HG03045 (cell line): ENCODE data around the gene LY6G5C.
A peak's percentile ranks its signal among the peaks of the same experiment; 100 is the strongest.

ENCODE experiments used
- ATAC-seq: cut with Tn5 transposase; IDR thresholded peaks from one replicate; pipeline ENCODE4 v1.9.1; 2021; ENCODE audit warnings: mild to moderate bottlenecking, moderate library complexity; ENCODE audit not compliant: unreplicated experiment

Gene LY6G5C

DNA sequence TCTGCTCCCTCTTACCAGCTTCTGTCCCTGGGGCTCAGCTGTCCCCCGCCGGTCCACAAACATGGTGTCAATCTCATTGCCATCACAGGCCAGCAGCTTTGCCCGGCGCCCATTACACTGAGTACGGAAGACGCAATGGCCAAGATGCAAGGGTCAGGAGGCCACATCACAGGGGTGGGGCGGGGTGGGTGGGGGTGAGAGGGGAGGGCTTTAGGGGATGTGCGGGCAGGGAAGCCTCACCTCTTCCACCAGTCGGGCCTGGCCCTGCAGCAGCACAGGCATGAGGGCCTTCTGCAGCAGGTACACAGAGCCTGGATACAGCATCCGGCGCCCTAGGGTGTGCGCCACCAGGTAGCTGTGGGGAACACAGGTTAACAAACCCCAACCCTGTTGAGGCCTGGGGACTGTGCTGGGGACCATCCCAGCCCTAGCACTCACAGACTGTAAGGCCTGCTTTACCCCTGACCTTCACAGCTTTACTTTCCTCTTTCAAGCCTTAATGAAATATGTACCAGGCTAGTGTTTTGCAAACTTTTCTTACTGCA is 10.8 kb upstream of the LY6G5C start:
- ATAC-seq: no peak

DNA sequence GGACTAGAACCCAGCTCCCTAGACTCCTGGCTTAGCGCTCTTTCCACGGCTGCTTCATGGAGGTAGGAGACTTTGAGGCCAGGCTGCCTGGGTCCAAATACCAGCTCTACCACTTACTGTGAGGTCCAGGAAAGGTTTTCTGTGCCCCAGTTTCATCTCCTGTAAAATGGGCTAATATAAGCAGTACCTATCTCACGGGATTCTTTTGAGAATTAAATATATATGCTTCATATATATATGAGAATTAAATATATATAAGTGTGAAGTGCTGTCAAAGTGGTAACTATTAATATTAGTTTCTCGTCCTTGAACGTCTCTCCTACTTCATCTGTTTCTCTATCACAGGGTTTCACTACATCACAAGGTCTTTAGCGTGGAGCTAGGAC is 10.2 kb upstream of the LY6G5C start:
- ATAC-seq: no peak

DNA sequence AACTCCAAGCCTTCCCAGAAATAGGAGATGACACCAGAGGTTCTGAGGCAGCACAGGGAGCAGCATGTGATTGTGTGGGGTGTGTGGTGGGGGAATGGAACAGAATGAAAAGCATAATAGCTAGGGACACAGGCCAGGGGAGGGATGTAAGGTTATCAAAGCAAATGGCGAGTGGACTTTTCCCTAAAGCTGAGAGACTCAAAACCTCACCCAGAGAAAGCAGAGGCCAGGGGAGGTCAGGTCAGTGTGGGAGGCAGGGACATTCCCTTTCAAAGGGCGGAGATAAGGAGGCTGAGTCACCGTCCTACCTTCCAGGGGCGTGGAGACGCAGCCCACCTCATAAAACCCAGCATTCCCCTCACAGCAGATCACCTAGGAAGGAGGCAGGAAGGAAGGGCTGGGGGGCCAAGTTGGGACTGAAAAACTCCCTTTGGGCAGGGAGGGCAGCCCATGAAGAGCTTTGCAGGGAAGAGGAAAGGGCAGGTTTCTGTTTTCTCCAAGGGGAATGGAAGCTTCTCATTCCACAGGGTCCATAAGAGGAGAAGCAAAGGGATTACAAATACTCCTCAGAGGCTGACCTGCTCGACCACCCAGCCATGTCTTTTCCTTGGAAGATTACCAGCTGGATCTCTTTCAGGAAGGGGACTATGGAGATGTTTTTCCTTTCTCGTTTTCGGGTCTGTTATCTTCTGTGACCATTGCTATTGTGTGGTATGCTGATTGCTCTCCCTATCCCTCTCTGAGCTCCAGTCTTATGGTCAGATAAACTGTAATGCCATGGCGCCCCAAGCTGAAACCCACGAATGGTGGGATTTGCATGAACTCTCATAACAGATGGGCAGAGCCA is 9.6 kb upstream of the LY6G5C start:
- no peak for ATAC-seq

DNA sequence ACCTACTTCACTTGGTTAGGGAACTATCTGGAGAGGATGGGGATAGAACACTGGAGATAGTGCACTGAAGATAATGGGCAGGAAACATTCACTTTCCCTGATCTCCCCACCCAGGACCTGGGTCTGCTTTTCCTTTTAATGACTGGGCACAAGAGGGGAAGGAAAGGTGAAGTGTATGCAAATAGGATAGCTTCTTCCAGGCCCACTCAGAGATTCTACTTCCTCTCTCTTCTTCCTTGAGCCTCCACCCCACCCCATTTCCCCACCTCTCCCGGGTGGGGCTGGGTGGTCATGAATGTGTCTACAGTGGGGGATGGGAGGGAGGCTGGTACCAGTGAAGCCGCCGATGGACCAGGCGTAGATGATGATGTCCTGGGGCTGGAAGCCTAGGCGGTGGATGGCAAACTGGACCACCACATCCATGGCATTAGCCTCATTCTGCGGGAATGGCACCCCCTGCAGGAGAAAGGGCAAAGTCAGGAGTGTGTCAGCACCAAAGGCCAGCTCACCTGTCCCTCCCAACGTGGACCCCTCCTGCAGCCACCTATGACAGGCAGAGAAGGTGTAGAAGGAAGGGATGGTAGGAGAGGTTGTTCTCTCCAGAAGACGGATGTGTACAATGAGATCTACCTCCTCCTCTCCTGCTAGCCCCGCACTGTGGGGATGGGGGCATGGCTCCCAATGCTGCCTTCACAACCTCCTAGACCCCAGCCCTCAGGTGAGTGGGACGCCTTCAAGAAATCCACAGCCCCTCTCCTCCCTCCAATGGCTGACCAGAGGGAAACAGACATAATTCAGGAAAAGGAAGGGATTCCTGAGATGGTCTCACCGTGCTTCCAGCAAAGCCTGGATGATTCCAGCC is 8.6 kb upstream of the LY6G5C start:
- no peak for ATAC-seq

DNA sequence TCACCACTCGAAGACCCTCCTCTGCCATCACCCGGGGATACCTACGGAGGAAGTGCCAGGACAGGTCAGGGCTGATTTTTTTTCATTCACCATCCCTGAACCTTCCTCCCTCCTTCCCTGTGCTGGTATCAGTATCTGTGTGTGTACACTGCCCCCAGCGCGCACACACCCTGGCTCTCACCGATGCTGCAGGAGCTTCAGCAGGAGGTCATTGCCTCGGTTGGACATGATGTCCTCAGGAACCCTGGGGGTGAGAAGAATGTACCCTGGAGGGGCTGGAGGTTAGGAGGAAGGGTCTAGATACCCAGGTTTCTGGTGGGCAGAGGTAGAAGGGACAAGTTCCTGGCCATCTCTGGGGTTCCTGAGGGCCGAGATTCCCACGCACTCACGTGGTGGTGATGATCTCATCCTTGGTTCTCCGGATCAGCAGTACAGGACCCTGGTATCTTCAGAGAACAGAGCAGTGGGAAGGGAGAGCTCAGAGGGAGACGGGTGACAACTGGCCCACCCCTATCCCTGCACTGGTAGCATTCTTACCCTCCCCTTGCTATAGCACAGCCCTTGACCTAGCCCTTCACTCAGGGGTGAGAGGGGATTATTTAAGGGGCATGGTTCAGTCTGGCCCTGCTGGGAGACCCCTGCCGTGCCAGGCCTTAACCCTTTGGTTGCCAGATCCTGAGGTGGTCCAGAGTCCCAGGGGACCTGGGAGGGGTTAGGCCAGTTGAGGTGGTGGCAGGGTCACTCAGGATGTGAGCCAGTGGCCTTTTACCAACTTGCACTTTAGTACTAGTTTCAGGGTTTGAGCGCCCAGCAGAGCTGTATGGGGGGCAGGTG is 7.2 kb upstream of the LY6G5C start:
- ATAC-seq: no peak

DNA sequence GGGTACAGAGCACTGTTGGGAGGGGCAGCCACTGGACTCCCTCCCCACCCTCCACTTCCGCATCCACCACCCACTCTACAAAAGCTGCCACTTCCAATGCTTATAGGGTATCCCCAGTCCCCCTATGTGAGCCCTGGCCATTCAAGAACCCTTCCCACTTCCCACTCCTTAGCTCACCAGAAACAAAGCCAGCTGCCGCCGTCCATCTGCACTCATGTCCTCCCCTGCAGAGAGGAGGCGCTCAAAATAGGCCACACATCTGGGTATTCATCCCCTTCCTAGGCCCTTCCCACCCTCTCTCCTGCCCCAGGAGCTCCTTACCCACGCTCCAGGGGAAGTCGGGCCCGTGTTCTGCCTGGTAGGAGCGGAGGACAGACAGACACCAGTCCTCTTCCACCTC is 6.5 kb upstream of the LY6G5C start:
- ATAC-seq: no peak

DNA sequence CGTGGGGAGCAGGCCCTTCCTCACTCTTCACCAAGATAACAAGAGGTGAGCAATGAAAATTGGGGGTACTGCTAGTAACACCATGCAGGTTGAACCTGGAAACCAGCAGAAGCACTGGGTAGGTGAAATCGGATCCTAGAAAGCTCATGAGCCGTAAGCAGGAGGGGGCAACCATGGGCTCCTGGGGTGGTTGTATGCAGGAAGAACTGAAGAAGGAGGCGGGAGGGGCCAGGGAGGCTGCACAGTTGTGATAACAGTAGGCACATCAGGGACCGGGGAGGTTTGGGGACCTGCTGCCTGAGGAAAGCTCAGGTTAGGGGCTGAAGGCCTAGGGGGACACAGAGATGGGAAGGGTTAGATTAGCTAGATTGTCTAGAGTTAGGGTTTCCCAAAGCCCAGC is 5.6 kb upstream of the LY6G5C start:
- ATAC-seq: no peak

DNA sequence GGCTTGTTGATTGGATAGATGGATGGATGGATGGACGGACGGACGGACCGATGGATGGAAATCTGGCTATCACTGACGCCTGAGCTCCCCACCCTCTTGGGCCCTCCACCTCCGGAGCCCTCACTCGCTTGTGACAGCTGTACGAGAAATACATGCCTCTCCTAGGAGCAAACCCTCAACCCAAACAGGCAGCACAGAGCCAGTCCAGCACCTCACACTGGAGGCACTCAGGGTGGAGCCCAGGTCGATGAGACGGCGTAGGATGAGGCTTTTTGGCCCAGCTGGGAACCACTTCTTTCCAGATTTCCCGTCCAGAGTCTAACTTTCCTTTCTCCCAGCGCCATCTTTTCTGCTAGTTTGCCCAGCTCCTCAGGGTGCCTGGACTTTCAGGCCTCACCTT is 2.7 kb upstream of the LY6G5C start:
- ATAC-seq: no peak

DNA sequence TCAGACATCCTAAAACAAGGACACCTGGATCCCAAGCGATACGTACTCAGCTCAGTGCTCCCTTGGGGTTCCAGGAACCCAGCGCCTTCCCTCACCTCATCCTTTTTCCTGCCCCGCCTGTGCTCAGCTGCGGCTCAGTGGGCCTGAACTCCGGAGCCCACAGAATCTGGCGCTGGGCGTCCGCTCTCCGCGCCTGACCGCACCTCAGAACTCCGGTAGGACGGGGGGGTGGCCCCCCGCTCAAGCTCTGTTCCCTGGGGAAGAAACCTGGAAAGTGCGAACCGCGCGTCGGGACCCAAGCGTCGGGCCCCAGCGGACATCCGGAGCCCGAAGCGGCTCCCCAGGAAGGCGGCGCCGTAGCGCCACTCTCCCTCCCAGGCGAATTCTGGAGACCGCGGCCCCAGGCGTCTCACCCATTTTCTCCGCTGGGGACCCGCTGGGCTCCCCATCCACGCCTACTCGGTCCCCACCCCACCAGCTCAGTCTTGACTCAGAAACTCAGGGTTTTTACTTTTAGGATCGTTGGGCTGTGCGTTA is 336 bp upstream of the LY6G5C start:
- no peak for ATAC-seq

DNA sequence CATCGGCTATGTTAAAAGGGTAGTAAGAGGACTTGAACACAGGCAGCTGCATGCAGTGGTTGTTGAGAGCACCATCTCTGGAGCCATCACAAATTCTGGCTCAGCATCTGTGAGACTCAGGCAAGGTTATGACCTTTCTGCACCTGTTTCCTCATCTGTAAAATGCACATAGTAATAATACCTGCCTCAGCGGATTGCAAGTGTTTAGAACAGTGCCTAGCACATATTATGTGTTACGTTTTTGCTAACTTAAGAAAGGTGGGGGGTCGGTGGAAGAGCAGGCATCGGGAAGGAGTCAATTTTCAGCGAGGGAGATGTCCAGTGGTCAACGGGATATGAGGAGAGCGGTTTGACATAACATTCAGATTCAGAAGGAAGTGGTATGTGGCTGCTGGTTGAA is 2.9 kb downstream of the LY6G5C start:
- ATAC-seq: no peak

DNA sequence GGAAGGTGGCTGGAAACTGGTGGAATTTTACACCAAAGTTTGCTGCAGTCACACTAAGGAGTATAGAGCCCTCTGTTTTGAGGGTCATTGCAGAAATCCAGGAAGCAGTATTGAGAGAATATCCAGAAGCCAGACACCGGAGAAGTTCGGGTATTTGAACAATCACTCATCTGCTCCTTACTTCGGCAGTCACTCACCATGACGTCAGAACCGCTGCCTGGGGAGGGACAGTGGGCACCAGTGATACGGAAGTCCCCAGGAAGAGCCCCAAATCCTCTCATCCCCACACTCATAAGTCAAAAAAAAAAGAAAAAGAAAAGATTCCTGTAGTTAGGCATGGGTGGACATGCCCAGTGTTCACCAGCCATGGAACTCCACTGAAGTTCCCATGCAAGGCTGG is 4.0 kb downstream of the LY6G5C start:
- ATAC-seq: no peak

DNA sequence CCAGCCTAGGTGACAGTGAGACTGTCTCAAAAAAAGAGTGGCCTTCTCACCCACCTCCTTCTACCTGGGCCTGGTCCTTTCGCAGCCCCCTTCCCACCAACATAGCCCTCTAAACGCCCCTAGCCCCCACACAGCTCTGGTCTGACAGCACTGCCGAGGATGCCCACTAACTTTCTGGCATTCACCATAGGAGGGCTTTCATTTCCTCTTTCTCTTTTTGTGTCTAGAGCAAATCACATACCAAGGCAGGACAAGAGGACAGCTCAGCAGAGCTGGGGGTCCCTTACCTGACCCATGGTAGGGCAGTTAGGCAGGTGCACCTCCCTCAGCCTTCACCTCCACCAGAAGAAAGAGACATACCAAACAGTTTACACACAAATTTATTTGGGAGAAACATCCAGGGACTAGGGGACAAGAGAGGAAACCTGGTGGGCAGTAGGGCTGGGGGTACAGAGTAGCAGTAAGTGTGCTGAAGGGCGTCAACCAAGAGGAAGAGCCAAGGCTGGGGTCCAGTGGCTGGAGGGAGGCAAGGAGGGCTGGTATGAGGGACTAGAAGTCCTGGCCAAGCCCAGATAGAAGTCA is 4.5 kb downstream of the LY6G5C start:
- ATAC-seq: no peak

DNA sequence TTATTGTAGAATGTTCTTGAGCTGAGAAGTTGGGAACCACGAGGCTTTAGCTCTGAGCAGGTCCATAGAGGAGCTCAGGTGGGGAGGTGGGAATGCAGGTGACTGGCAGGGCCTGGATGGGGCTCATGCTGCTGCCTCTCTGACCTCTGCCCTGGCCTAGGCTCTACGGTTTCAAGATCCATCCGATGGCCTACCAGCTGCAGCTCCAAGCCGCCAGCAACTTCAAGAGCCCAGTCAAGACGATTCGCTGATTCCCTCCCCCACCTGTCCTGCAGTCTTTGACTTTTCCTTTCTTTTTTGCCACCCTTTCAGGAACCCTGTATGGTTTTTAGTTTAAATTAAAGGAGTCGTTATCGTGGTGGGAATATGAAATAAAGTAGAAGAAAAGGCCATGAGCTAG is 11.2 kb downstream of the LY6G5C start, which contains the start of gene LY6G5B:
TSS of gene LY6G5B (plus strand) at position 301 of the 400 bp plus-strand sequence. CDS start 975 bp downstream, outside the sequence.
- ATAC-seq: no peak

DNA sequence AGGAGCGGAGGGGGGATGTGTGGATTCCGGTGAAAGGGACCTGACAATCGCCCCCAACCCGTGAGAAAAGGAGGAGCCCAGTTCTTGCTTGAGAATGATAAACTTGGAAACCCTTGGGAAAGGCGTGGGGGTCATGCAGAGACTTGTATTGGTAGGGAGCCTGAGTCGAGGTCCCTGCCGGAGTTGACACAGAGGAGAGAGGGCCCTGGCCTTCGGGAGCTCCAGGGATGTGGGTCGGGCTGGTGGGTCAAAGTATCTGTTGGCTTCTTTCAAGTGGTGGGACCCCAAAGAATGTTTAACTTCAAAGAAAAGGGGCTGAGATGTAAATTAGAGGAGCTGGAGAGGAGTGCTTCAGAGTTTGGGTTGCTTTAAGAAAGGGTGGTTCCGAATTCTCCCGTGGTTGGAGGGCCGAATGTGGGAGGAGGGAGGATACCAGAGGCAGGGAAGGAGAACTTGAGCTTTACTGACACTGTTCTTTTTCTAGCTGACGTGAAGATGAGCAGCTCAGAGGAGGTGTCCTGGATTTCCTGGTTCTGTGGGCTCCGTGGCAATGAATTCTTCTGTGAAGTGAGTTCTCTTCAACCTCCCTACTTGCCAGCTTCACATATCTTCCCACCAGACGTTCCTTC is 14.4 kb downstream of the LY6G5C start:
- ATAC-seq: no peak

DNA sequence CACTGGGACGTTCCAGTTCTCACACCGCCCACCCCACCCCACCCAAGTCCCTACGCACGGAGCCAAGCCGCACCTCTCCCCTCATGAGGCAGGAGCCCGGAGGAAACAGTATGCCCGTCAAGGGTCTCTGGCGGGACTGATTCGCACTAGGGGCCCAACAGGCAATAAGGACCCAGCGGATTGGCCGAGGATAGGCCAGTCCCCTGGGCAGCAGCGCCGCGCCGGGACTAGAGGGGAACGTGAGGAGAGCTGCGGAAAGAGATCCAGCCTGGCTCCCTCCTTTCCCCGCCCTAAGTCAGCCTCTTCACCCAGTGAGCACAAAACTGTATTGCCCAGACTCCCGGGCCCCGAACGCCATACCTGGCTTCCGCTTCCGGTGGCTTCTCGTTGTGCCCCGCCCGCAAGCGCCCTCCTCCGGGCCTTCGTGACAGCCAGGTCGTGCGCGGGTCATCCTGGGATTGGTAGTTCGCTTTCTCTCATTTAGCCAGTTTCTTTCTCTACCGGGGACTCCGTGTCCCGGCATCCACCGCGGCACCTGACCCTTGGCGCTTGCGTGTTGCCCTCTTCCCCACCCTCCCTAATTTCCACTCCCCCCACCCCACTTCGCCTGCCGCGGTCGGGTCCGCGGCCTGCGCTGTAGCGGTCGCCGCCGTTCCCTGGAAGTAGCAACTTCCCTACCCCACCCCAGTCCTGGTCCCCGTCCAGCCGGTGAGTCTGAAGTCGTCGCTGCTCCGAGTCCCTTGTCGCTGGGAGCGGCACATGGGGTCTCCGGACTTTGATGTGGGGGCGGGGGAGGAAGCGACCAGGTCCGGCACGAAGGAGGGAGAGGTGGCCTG is 15.1 kb downstream of the LY6G5C start, which contains the start of gene CSNK2B:
TSS of gene CSNK2B (plus strand) at position 580 of the 836 bp plus-strand sequence. CDS start 752 bp downstream, outside the sequence.
- ATAC-seq: peak; percentile 76

DNA sequence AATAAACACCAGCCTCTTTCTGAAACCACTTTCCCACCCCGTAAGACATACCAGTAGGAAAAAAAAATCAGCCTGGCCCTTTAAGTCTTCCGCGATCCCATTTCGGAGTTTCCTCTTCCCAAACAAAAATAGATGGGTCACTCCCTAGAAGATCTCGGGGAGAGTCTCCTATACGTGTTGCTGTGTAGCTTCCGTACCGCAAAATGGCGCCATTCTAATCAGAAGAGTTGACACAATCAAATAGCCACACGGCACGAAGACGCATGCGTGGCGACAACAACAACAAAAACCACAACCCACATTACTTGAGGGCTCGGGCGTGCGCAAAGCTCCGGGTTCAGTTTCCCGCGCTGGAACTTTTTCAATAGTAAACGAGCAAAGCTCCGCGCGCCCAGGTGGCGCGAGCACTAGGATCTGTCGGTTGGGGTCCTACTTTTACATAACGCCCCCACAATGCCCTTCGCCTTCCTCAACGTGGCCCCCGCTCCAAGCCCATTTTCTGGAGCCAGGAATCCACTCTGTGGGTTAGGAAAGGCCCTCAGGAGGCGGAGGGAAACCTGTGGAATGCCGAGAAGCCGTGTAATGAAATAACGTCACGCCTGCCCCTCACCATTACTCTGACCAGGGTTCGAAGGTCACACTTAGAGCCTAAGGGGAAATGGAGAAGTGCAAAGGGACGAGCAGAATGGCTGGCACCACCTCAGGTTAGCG is 15.9 kb downstream of the LY6G5C start, which contains the start of gene GPANK1:
TSS of gene GPANK1 (minus strand) at position 208 of the 711 bp plus-strand sequence. CDS start 519 bp downstream, outside the sequence.
- peak; percentile 28 for ATAC-seq

DNA sequence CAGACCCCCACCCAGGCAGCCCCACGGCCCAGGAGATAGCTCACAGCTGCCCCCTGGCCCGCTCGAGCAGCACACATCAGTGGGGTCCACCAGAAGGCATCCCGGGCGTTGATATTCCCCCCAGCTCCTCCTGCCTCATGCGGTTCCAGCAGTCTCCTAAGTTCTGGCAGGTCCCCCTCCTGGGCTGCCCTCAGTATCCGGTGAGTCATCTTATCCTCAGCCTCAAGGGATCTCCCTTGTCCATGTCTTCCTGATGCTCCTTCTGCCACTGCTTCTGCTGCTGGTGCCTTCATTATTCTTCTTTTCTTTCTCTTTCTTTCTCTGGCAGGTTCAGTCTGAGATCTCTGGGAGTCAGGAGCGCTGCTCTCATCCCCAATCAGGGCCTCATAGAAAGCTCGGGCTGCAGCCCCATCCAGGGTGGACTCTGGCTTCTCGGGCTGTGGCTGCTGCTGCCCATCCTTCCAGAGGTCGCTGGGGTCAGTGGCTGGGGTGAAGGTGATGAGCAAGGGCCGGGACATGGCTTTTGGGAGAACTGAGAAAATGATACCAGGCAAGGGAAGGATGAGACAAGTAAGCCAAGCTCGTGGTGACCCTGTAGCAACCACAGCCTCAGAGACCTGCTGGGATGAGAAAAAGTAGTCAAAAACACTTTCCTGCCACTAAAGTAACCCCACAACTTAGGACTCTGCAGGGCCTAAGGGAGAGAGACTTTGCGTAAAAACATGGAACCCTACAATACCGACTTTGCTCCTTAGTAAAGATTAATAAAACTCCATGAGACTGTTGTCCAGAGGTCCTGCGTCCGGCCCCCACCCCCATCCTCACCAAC is 16.7 kb downstream of the LY6G5C start:
- no peak for ATAC-seq
